ENCODE results near the gene MYO18B.

- TF ChIP-seq CTCF (conservative IDR thresholded peaks at IDR 0.05; ENCODE audit: low read depth, low read length) (no peak), POLR2A (IDR thresholded peaks at IDR 0.05; ENCODE audit: low read depth, low read length) (no peak), RFX5 (IDR thresholded peaks at IDR 0.05; ENCODE audit: low read depth, low read length) (no peak), MXI1 (IDR thresholded peaks at IDR 0.05; ENCODE audit: borderline replicate concordance, low read depth, low read length) (no peak), CEBPB (IDR thresholded peaks at IDR 0.05; ENCODE audit: low read depth, low read length) (no peak), RAD21 (IDR thresholded peaks at IDR 0.05; ENCODE audit: low read length) (no peak), CHD1 (IDR thresholded peaks at IDR 0.05; ENCODE audit: low read depth, low read length) (no peak), FOS (IDR thresholded peaks at IDR 0.05; ENCODE audit: low read depth, low read length) (no peak)
Observed at GRCh38 chr22:26054841-26055605, 313.0 kb downstream of the MYO18B start.
